ENCODE results near the gene TGM3.

TGM3 gene

GRCh38 chr20:2300002-2300401, 4.2 kb downstream of the TGM3 start:
- ChIA-PET POLR2A (no interaction called here), CTCF (interaction anchor here (1.0 to 1.6 kb wide), 5 partner anchors 13 to 536 kb away, joined by 3 to 6 read pairs (median 3); no protein-coding TSS in a partner anchor)
- TF ChIP-seq, protein P1, sequence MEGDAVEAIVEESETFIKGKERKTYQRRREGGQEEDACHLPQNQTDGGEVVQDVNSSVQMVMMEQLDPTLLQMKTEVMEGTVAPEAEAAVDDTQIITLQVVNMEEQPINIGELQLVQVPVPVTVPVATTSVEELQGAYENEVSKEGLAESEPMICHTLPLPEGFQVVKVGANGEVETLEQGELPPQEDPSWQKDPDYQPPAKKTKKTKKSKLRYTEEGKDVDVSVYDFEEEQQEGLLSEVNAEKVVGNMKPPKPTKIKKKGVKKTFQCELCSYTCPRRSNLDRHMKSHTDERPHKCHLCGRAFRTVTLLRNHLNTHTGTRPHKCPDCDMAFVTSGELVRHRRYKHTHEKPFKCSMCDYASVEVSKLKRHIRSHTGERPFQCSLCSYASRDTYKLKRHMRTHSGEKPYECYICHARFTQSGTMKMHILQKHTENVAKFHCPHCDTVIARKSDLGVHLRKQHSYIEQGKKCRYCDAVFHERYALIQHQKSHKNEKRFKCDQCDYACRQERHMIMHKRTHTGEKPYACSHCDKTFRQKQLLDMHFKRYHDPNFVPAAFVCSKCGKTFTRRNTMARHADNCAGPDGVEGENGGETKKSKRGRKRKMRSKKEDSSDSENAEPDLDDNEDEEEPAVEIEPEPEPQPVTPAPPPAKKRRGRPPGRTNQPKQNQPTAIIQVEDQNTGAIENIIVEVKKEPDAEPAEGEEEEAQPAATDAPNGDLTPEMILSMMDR (IDR thresholded peaks at IDR 0.05; ENCODE audit: insufficient read depth, low read length, missing control alignments): no peak
- no peak overlapping the region for H3K4me3 ChIP-seq (ENCODE audit: low read depth, low read length)
- DNase-seq (ENCODE audit: low read depth, low spot score): no peak

- DNase-seq (ENCODE audit: low read depth, low spot score): no peak
- POLR2A ChIA-PET: no interaction called here
- TF ChIP-seq, protein P1 (IDR thresholded peaks at IDR 0.05; ENCODE audit: insufficient read depth, low read length, missing control alignments): no peak
- CTCF ChIA-PET: interaction anchor here (1.0 to 1.6 kb wide), 5 partner anchors 12 to 536 kb away, joined by 3 to 6 read pairs (median 3); no protein-coding TSS in a partner anchor
- no peak overlapping the region for H3K4me3 ChIP-seq (ENCODE audit: low read depth, low read length)
Measured at GRCh38 chr20:2300420-2300819, 4.6 kb downstream of the TGM3 start.

DNA sequence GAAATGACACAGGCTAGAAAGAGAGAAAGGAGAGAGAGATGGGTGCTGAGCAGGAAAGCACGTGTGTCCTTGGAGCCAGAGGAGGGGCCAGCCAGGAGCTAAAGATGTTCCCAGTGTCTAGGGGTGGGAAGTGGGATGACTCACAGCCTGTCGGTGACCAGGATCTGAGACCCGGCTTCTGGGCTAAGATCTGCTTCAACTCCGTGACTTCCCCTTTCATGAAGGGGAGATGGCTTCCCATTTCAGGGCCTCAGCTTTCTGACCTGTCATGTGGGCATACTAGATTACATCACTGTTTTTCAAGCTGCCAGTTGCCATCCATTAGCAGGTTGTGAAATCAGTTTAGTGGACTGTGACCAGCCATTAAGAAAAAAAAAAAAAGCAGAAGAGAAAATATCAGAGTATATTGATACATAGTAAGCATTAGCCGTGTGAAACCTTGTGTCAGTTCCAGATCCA, 5.4 kb downstream of the TGM3 start:
- TF ChIP-seq, protein P1 (IDR thresholded peaks at IDR 0.05; ENCODE audit: insufficient read depth, low read length, missing control alignments): no peak
- no peak for DNase-seq (ENCODE audit: low read depth, low spot score)
- CTCF ChIA-PET: interaction anchor here (1.0 to 1.6 kb wide), 2 partner anchors 93 to 294 kb away, joined by 3 to 6 read pairs; no protein-coding TSS in a partner anchor
- POLR2A ChIA-PET: no interaction called here
- H3K4me3 ChIP-seq (ENCODE audit: low read depth, low read length): no peak overlapping the region

- ChIA-PET CTCF (interaction anchor here (1.0 to 1.3 kb wide), 2 partner anchors 11 to 95 kb away, joined by 3 to 5 read pairs; no protein-coding TSS in a partner anchor), POLR2A (no interaction called here)
- TF ChIP-seq, protein P1 (IDR thresholded peaks at IDR 0.05; ENCODE audit: insufficient read depth, low read length, missing control alignments): no peak
- no peak overlapping the region for H3K4me3 ChIP-seq (ENCODE audit: low read depth, low read length)
- no peak for DNase-seq (ENCODE audit: low read depth, low spot score)
Measured at GRCh38 chr20:2302384-2303060, 6.7 kb downstream of the TGM3 start.

DNA sequence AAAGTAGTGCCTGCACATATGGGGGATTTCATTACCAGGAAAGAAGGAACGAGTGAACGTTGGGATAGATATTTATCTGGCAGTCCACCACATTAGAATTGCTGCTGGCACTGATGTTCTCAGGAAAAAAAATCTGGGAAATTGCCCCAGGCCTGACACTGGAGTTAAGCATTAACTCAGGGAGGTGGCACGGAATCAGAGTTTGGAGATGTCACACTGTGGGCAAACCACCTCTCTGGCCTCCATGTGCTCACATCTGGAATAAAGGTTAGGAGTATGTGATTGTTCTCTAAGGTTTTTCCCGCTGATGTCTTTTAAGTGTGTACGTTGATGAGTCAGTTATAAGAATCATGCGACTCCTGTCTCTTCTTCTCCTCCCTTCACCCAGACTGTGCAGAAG, 7.9 kb downstream of the TGM3 start:
- DNase-seq (ENCODE audit: low read depth, low spot score): no peak
- TF ChIP-seq, protein P1 (IDR thresholded peaks at IDR 0.05; ENCODE audit: insufficient read depth, low read length, missing control alignments): no peak
- H3K4me3 ChIP-seq (ENCODE audit: low read depth, low read length): no peak overlapping the region
- CTCF ChIA-PET: no interaction called here
- POLR2A ChIA-PET: no interaction called here

- CTCF ChIA-PET: no interaction called here
Measured at GRCh38 chr20:2304180-2304579, 8.4 kb downstream of the TGM3 start.

More at GRCh38 chr20:2304180-2304579, 8.4 kb downstream of the TGM3 start:
- no peak for DNase-seq (ENCODE audit: low read depth, low spot score)
- no peak overlapping the region for H3K4me3 ChIP-seq (ENCODE audit: low read depth, low read length)
- POLR2A ChIA-PET: no interaction called here
- TF ChIP-seq, protein P1 (IDR thresholded peaks at IDR 0.05; ENCODE audit: insufficient read depth, low read length, missing control alignments): no peak

Measured in AG04449 (cell line).